Daoy (cell line): ENCODE measurements around the gene RAB36. TPM values are rescaled to one million over a fixed set of nuclear protein-coding genes. Genes with fewer than 3 reads are reported as not detected.

Experiments
- DNase-seq: peaks from one replicate; pipeline ENCODE4 v3.0.0-alpha.2; 2015; ENCODE audit warnings: low read depth
- total RNA-seq: library from RNA; depleted of rRNA; stranded (reverse); fragments of >200 nt; shearing (Covaris generic); gene quantifications from 2 replicates; pipeline ENCODE4 v1.2.3, GENCODE V29; 2014

The RAB36 gene
- total RNA-seq, 1 experiment from 2014 or later: 2.2 TPM

DNA sequence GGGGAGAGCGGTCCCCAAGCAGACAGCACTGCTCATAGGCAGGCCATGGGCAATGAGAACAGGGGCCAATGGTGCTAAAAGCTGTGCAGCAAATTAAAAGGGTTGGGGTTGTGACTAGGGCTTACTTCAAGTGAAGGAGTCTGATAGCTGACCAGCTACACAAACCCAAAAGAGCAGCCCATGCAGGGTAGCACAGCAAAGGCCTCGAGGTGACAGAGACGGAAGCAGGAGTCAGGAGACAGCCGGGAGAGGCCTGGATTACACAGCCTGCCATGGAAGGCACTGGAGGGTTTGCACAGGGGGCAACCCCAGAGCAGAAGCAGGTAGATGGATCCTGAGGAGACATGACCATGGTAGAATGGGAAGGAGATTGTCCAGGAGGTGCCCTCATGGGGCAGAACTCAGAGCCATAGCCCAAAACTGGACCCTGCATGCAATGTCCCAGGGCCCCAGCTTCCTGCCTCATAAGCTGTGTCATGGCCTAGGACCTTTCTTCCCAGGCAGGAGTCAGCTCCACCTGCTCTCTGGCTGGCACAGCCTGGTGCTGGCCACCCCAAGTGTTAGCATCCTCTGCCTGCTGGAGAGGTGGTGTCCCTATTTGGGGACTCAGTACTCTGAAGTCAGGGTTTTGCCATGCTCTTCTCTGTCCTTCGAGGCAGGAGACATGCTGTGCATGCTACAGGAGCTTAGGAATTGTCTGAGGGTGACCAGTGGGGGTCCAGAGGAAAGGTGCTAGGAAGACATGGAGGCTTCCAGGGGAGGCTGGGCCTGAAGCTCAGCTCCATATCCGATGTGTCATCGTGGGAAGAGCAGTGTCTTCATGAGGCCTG lies 36.8 kb upstream of the RAB36 start:
- no peak for DNase-seq

DNA sequence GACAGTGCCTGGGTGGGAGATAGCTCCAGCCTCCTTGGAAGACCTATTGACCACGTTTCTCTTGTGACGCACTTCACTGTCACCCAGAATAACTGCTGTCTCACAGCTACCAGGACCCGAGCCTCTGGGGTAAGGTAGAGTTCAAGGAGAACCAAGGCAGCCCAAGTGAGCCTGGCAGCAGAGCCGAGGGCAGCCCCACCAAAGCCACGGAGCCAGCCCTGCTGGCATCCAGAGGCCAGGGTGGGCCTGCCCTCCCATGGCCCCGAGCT lies 36.3 kb upstream of the RAB36 start:
- no peak for DNase-seq

DNA sequence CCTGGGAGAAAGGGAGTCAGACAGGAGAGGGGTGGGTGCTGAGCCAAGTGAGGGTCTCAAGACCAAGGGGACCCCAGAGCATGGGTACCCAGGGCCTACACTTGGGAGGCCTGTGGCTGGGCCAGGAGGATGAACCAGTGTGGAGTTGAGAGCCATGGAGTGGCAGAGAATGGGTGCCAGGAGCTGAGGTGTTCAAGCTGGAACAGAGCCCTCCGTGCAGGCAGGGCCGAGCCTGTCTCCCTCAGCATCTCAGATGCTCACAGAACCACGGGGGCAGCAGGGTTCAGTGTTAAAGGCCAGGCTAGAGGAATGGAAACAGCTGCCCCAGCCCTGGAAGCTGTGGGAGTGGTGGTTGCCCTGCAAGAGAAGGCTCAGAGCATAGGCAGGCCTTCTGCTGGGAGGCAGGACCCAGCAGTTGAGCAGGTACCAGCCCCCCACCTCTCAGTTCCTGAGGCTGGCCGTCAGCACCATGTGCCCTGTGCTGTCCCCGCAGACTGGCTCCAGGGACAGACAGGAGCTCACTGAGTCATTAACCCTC lies 35.8 kb upstream of the RAB36 start:
- no peak for DNase-seq

DNA sequence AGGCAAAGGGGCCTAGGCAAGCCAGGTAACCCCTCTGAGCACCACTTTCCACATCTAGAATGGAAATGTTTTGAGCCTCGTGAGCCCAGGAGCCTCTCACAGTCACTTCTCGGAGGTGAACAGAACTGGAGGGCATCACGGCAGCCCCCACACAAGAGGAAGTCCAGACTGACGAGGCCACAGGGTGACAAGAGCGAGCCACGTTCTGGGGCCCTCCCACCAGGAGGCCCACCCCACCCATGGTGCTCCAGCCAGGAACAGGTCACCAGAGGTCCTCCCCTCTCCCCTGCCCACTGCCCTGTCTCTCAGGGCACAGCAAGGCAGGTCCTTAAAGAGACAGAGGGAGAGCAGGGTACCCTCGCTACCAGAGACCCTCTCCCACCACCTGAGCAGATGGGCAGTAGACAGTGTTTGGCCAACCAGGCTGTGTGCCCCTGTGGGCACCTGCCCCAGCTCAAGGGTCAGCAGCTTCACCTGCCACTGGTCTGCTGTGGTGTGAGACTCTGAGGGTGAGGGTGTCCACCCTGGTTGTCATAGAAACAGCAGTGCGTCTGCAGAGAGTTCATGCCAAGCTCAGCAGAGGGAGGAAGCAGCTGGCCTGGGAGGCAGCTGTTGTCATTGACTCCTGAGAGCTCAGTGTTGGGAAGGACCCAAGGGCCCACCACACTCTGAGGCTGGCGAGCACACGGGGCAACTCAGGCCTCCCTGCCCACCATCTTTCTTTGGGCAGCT lies 34.9 kb upstream of the RAB36 start:
- DNase-seq: no peak

DNA sequence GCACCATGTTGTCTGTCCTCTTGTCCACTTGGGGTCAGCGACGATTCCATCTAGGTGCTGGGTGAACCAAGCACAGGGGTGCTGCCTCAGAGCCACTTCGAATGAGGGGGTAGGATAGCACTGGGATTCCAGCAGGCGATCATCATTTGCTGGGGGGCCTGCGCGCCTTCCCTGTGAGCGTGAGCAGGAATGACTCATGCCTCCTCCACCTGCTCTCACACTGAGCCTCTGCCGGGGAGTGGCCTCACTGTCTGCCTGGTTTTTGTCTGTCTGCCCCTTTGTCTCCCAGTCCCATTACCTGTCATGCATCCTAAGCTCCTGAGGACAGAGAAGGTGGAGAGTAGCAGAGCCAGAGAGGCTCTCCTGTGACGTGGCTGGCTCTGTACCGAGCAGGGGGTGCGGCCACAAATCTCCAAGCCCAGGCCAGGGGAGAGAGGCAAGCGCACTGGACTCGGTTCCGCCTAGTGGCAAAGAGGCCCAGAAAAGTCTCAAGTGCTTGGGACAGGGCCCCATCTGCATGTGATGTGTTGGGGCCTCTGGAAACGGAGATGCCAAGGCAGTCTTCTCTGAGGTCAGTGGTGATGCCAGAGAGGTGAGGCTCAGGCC lies 34.3 kb upstream of the RAB36 start:
- peak; percentile 63 for DNase-seq

DNA sequence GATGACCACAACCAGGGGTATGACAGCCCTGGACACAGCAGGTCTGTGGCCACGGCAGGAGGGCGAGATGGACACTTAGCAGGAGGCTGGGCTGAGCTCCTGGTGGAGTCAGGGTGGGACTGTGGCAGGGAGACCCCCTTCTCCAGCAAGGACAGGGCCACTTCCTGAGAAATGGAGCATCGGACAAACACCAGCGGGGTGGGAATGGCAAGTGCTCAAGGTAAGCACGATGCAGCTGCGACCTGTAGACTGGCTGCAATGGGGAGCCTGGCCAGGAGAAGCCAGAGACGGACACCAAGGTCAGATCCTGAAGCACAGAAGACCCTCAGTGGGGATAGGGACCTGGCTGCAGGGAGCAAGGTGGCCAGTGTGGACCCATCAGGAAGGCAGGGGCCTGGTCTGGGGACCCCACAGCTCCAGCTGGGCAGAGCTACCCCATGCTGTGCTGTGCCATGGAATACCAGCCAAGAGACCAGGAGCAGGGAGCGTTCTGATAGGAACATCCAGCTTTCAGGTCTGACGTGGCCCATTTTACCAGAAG lies 32.7 kb upstream of the RAB36 start:
- no peak for DNase-seq

DNA sequence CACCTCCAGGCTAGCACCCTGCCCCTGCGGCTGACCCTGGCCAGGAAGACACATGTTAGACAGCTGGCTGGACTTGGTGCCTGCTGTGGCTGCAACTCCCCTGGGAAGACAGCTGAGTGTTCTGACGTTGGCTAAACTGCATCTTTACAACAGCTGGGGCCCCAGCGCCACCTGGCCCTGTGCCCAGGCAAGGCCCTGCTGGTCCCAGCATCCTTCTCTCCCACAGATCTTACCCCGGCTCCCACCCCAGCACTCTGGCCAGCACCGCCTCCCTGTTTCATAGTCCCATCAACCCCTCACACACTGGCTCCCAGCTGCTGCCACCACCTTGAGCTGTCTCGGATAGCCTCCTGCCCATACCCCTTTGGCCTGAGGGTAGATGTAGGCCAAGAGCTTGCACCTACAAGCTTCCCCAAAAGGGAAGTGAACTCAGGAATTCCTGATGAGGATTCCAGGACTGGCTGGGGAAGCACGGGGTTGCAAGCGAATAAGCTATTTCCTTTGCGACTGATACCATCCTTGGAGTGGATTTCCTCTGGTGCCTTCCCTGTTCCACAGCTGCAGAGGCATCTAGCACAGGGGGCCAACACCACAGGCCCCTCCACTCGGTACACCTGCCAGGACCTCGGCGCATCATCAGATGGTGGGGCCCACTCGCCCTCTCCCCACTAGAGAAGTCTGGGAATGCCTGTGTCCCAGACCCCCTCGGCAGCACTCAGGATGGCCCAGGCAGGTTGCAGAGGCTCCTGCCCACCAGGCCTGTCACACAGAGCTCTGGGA lies 32.0 kb upstream of the RAB36 start:
- DNase-seq: peak; percentile 18

DNA sequence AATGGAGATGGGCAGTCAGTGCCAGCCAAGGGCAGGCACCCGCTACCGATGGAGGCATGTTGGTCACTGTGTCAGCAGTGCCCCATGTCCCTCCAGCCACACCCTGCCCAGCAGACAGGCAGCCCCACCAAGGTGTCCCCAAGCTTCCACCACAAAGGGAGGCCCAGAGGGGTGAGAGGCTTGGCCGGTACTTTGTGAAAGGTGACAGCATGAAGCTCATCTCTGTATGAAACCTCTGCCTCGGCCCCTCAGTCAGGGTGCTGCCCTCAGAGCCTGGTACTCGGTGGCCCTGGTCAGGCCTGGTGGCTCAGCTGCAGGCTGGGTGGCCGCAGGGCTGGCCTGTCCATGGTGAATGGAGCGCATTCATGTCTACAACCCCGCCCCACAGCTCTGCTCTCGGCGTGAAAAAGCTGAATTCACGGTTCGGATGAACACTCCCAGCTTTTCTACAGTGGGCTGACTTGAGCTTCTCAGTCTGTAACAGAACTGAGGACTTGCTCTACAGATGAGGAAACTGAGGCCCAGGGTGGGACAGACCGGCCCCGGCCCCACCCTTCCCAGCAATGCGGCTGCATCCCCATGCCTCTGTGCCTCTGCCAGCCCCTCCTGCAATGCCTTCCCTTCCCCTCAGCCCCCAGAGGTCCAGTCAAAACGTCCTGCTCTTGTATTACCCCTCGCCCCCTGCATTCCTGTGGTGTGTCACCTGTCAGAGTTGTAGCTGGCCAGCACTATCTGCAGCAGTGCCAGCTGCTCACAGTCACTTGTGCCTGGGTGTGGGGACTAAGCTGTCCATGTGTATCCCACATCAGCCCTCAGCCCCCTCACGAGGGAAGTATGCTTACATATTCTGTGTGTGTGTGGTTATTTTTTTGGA lies 31.2 kb upstream of the RAB36 start:
- DNase-seq: no peak

DNA sequence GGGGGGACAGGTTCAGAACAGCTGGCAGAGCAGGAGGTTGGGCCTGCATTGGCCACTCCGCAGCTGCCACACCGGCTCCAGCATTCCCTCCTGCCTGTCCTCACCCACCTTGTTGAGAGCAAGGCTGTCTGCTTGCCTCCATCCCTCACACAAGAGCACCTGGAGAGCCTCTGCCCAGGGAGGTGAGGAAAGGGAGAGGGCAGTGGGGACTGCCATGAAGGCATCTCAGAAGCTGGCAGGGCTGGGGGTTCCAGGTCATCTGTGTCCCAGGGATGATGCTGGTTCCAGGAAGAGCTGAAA lies 30.6 kb upstream of the RAB36 start:
- no peak for DNase-seq

DNA sequence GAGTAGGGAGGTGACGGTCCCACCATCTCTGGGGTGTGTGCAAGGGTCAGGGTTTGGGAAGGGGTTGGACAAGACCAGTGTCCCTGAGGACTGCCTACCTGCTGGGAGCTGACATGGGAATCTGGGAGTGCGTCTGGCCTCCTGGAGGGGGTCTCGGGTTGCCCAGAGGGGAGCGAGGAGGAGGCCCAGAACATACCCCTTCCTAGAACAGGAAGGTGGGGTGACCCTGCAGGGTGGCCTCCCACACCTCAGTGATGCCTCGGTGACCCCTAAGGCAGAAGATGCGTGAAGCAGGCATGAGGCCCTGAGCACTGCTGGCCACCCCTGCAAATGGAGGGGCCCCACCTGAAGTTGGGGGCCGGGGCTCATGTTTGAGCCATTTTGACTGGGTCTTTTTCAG lies 29.9 kb upstream of the RAB36 start:
- DNase-seq: no peak

DNA sequence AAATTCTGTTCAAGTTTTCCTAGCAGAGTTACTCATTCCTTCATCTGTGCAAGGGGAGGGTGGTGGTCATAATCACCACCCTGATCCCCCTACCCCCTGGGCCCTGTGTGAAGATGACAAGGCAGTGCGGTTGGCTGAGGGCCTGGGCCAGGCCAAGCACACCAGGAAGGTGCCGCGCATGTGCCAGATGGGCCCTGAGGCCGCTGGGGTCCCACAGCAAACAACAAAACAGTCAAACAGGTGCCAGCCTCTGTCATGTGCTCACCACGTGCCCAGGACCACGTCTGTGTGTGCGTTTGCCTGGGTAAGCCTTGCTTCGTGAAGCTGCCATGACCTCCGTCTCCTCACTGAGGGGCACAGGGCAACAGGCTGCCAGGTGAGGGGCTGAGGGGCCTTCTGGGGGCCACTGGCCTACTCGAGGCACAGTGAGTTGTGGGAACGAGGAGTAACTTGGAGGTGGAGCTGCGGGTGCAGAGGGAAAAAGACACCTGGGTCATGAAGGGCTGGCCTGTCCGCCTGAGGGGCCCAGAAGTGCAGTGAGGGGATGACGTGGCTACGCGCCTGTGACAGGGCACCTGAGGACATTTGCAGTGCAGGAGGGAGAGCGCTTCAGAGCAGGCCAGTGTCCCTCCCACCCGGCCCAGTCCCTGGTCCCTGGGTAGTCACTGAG lies 29.3 kb upstream of the RAB36 start:
- no peak for DNase-seq

DNA sequence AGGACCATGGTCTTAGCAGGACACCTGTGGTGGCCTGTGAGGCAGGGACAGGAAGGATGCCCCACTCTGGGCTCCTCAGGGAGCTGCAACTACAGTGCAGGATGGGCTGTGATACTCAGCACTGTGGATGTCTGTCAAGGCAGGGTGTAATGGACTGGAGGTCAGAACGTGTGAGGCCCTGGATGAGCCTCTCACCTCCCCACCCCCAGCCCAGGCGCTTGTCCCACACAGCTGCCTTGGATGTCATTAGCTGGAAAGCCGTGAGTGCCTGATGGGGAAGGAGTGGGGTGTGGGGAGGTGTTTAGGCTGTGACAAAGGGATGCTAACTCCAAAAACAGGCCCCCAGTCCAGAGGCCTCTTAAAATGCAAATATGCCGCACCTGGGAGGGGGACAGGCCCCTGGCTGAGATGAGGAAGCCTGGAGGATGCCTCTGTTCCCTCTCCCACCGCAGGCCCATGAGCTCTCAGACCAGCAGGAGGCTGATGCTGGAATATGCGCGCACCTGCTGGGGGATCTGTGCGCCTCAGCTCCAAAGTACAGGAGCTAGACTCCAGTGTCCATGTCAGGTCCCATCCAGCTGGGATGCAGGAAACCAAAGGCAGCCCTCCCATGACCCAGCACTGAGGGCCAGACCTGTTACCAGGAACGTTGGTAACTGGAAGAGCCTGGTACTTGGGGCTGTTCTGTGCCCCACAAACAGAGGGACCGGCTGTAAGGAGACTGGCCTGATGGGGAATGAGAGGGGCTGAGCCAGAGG lies 28.6 kb upstream of the RAB36 start:
- no peak for DNase-seq

DNA sequence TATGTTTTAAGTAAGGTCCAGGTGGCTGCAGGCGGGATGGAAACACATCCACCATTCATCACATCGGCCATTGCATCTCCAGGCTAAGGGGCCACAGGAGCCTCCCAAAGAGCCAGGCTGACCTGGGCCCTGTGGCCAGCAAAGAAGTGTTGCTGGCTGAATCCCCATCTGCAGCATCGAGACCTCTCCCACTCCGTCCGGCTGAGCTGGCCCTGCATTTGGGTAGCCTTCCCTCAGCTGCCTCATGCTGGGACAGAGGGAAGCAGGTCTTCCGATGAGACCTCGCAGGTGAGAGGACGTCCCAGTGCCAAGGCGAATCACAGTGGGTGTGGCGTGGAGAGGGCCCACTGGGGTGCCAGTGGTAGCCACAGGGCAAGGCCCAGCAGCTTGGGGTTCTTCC lies 28.0 kb upstream of the RAB36 start:
- no peak for DNase-seq

DNA sequence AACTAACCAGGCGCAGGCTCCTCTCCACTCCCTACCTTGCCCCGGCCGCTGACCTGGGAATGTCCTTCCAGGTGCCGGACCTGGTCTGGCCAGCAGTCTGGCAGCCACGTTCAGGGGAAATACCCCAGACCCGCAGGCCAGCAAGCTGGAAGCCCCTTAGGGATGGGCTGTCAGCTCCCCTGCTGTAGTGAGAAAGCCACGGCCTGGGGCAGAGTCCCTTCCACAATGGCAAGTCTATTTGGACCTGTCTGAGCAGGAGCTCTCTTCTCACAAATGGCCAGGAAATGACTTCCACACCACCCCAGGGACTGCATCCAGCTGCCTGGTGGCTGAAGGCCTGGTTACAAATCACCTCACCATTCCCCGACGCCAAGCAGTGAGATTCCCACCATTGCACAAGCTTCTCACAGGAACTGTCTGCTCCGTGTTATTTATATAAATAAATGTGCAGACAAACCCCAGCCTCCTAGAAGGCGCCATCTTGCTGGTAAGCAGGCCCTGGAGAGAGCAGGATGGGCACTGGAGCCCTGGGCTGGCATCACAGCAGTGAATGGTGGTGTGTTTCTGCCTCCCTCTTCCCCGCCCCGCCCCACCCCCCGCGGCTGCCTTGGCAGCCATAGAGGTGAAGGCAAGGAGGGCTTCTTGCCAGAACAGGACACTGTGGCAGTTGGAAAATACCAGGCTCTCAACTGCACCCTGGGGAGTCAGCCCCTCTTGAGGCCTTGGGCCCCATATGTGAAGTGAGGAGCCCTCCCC lies 27.2 kb upstream of the RAB36 start:
- no peak for DNase-seq

DNA sequence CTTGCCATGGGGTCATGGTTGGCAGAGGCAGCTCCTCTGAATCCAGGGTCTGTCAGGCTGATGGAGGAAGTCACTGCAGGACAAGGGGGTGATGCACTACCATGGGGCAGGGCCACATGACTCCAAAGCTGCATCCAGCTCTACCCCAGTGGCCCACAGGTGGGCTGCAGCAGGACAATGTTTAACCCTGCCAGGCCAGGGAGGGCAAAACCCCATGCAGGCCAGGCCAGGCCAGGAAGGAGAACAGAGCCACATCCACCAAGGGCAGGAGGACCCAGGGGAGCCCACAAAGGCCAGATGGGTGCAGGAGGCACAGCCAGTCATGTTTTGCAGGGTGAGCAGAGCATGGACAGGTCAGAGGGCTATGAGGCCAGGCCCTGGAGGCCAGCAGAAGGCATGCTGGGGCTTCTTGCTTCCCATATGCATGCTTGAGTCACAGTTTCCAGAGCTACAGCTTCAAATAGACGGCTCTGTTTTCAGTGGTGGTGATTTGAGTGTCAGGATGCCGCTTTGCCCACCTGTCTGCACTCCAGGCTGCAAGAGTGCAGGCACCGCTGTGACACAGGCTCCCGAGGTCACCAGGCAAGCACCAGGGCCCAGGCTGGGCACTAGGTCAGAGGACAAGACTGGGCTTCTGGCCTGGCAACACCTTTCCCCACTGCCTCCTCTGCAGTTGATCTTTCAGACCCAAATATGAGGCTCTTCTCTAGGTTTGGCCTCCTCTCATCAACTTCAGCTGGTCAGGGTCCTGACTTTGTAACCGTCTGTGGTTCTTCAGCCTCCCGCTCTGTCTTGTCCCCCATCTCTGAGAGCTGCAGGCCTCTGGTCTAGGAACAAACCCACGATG lies 26.4 kb upstream of the RAB36 start:
- no peak for DNase-seq

DNA sequence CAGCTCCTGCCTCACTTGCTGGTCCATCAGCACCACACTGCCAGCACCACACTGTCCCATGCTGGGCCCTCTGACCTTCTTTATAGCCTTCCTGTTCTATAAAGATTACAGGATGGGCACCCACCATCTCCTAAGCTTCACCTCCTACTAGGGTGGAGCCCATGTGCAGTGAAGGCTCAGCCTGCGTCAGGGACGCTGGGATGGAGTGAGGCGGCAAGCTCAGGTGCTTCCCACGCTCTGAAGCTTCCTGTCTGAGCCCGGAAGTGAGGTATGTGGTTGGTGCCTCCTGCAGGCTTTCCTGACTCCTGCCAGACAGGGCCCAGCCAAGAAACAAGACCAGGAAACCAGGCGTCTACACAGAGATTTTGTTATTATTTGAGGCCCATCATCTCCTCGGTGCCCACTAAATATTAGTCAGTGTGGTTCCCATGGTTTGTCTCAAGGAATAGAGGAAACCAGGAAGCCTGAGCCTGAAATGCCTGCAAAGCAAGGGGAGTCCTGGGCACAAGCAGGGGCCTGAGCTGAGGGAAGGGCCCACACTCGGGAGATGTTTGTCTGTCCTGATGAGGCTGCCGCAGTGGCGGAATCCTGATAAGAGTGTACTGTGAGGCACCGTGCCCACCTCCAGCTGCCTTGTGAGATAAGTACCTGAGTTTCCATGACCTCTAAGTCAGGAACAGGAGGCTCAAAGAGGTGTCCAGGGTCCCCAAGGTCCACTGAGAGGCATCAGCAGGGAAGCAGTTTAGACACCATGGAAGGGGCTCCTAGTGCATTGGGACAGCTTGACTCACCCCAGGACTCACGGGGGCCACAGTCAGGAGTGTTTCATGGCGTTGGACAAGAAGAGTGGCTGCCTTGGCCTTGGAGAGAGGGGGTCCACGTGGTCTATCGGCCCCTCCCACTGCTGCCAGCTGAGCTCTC lies 25.5 kb upstream of the RAB36 start:
- peak; percentile 22 for DNase-seq

DNA sequence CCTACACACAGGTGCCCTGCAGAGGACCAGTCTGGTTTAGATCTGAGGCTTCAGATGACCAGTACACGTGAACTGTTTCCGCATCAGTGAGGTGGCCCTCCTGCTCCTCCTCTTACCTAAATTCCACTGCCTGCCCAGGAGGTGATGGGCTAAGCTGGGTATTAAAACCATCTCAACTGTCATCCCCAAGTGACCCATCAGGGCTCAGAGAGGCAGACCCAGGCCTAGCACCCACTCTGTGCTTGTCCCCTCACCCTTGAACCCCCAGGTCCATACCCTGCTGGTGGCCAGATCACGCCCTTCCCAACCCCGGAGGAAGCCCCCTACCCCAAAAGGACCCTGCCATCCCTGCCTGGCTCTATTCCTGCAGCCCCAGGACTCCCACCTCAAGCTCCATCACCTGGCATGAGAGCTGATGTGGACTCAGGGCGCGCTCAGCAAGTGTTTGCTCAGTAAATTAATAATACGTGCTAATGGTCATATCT lies 24.8 kb upstream of the RAB36 start:
- DNase-seq: no peak
